Measurements from ENCODE around the gene PILRA.
"Not testable (repeated sequence)": the region's sequence is repeated elsewhere in the genome, so short reads cannot be mapped to it uniquely, and the experiment has no call there.

The PILRA gene

GRCh38 chr7:100435401-100436304, 62.4 kb downstream of the PILRA start:
- DNase-seq, result peak; percentile 60

DNA sequence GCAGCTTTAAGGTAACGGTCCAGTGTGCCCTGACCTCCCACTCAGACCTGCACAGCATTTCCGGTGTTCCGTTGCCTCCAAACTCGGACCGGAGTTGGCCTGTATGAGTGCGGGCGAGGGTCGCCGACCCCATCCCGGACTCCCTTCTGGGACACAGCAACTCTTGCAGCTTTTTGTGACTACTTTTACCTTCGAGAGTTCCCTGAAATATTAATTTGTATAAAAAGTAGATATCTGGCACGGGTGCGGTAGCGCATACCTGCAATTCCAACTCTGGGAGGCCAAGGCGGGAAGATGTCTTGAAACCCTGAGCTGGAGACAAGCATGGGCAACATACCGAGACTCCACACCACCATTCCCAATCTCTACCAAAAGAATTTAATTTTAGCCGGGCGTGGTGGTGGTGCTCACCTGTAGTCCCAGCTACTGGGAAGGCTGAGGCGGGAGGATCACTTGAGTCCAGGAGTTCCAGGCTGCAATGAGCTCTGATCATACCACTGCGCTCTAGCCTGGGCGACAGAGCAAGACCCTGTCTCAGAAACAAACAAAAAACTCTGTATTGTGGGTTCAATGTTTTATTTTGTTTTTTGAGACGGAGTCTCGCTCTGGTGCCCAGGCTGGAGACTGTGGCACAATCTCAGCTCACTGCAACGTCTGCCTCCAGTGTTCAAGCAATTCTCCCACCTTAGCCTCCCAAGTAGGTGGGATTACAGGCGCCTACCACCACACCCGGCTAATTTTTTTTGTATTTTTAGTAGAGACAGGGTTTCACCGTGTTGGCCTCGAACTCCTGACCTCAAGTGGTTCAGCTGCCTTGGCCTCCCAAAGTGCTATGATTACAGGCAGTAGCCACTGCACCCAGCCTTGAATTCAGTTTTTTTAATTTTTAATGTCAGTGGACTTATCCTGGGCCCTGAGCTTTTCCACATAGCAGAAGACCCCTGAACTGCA, 64.1 kb downstream of the PILRA start:
- no peak for DNase-seq

DNA sequence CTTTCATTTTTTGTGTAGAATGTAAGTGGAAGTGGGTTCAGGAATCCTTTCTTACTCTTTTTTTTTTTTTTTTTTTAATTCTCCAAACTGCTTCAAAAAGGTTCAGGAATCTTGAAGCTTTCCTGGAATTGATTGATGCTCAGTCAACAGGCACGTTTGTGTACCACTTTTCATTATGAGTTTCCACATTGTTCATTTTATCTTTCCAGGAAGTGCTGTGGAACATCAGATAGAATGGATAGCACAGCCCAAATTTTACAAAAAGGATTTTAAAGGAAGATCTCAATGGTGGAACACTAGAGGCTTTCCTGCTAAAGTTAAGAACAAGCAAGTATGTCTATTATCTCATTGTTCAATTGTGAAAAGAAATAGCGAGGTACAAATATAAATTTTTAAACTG, 64.9 kb downstream of the PILRA start:
- no peak for DNase-seq

DNA sequence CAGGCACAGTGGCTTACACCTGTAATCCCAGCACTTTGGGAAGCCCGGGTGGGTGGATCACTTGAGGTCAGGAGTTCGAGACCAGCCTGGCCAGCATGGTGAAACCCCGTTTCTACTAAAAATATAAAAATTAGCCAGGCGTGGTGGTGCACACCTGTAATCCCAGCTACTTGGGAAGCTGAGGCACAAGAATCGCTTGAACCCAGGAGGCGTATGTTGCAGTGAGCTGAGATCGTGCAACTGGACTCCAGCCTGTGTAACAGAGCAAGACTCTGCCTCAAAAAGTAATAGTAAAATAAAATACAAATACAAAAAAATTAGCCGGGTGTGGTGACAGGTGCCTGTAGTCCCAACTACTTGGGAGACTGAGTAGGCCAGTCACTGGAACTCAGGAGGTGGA, 65.4 kb downstream of the PILRA start:
- not testable (repeated sequence) for DNase-seq

- DNase-seq, result not testable (repeated sequence)
These were observed 66.0 kb downstream of the PILRA start for GRCh38 chr7:100439244-100439643.

GRCh38 chr7:100441641-100442535, 68.6 kb downstream of the PILRA start:
- DNase-seq, result no peak

- DNase-seq, result no peak
These were observed 70.0 kb downstream of the PILRA start for GRCh38 chr7:100443096-100443840.

DNA sequence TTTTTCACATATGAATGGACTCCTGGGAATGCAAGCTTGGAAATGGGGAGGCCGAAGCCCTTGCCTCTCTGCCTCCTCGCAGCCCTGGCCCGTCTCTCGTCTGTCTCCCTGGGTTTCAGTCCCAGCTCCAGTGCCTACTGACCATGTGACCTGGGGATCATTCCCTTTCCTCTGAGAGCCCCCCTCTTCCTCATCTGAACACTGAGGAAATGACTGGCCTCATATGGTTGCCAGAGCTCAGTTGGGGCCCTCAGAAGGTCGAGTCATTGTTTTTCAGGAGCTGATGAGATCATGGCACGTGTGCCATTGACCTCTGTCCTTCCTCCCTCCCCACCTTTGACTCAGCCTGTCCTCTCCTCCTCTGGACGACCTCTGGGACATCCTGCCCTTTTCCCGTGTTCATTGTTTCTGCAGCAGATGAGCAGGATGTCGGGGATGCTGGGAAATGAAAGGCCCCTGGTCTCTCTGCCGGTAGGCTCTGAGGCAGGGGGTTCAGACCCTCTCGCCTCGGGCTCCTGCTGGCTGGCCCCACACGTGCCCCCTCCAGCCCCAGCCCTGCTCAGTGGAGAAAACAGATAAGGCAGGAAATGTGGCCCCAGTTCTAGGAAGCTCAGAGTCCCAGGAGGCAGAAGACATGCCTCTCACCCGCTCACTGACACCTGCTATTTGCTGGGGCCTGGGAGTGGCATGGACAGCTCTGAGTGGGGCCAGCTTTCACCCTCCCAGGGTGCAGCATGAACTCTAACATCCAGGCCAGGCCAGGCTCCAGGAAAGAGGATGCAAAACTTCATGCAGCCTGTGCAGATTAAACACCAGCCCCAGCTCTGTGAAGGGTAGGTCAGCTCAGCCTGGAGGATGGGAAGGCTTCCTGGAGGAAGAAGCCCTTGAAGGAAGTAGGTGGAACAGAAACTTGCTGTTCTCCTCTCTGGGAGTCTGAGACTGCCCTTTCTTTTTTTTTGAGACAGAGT, 71.3 kb downstream of the PILRA start:
- no peak for DNase-seq

DNA sequence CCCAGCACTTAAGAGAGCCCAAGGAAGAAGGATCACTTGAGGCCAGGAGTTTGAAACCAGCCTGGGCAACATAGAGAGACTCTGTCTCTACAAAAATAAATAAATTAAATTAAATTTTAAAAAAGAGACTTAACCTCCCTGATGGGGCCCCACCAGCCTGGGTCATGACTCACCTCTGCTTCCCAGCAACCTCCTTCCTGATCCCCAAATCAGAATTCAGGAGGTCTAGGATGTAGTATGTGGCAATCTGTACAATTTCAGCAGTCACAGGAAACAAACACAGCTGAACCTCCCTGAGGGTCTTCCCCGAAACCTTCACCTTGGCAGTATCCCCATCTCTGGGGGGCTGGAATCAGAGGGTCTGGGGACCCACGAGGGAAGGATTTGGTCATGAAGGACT, 72.8 kb downstream of the PILRA start:
- DNase-seq, result no peak

DNA sequence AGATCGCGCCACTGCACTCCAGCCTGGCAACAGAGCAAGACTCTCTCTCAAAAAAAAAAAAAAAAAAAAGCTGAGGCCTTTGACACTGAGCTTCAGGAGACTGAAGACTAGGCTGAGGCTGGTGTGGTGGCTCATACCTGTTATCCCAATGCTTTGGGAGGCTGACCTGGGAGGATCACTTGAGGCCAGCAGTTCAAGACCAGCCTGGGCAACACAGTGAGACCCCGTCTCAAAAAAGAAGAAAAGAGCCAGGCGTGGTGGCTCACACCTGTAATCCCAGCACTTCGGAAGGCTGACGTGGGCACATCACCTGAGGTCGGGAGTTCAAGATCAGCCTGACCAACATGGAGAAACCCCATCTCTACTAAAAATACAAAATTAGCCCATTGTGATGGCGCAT, 74.1 kb downstream of the PILRA start:
- not testable (repeated sequence) for DNase-seq

- DNase-seq, result no peak
These were observed 76.0 kb downstream of the PILRA start for GRCh38 chr7:100449190-100449795.
